ENCODE results near the gene OR56A1. TPM values are rescaled to one million over a fixed set of nuclear protein-coding genes. Genes with fewer than 3 reads are reported as not detected.

OR56A1 gene
- total and polyA plus RNA-seq, 2 of the 4 experiments (the other 2 are of a cell fraction) = not detected

DNA sequence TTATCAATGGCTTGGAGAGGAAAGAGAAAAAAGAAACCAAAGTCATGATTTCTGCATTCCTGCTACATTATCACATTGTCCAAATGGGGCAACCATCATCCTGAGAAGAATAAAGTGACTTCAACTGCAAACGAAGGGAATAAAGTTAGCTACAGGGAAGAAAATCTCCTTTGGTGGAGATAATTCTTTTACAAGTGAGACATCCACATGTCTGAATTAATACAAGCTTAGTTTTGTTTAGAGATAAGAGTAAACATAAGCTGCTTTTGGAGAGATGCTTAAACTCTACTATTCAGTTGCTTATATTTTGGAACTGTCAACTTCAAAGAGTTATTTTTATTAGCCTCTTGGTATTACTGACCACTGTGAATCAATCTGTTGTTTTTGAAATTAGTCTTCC, 43.7 kb downstream of the OR56A1 start, which contains the start of gene OR52L1:
Gene OR52L1 (minus strand): TSS at position 101 of the 400 bp plus-strand sequence. CDS start 55 bp downstream, at position 46.
- Histone ChIP-seq H2BK120ac (ENCODE audit: low read depth, low read length) (no peak within 1 kb of the TSS), H4K20me1 (ENCODE audit: insufficient read depth, low read length) (no peaks in the 10 kb centered on the region), H2BK20ac (ENCODE audit: low read depth, low read length) (no peak within 1 kb of the TSS), H4K8ac (ENCODE audit: low read depth in 2 of 2, low read length in 2 of 2) (no peak within 1 kb of the TSS), H3K4ac (ENCODE audit: low read depth, low read length) (no peak within 1 kb of the TSS), H3K9me3 (ENCODE audit: control insufficient read depth, insufficient read depth, low read length) (peaks cover 16% of the 10 kb centered on the region), H3K4me1 (ENCODE audit: control insufficient read depth, insufficient read depth, low read length) (no peaks in the 10 kb centered on the region), H3K18ac (ENCODE audit: low read depth, low read length) (no peak within 1 kb of the TSS), H2AK5ac (ENCODE audit: low read depth, low read length) (no peak within 1 kb of the TSS), H3K27ac (ENCODE audit: insufficient read depth, low read length) (no peak within 1 kb of the TSS), H2BK5ac (ENCODE audit: low read depth, low read length, poor library complexity, severe bottlenecking) (no peak within 1 kb of the TSS), H3K36me3 (ENCODE audit: control insufficient read depth, insufficient read depth, low read length) (no peaks in the 10 kb centered on the region), H2AFZ (replicated peaks; ENCODE audit: low read length, poor library complexity) (no peak within 1 kb of the TSS), H3K79me1 (ENCODE audit: low read depth in 1 of 2, low read length in 2 of 2) (no peaks in the 10 kb centered on the region), H4K5ac (ENCODE audit: low read depth, low read length) (no peak within 1 kb of the TSS), H3K9ac (ENCODE audit: low read depth, low read length) (no peak within 1 kb of the TSS), H3K14ac (replicated peaks; ENCODE audit: low read depth, low read length) (no peak within 1 kb of the TSS), H3K4me2 (ENCODE audit: low read depth, low read length) (no peak within 1 kb of the TSS), H3K27me3 (ENCODE audit: control insufficient read depth, insufficient read depth, low read length) (no peaks in the 10 kb centered on the region), H3K56ac (ENCODE audit: extremely low read depth, insufficient read depth, low read length) (no peak within 1 kb of the TSS), H3K9me1 (ENCODE audit: insufficient read depth, low read length) (no peaks in the 10 kb centered on the region), H2AK9ac (replicated peaks; ENCODE audit: low read depth, low read length, poor library complexity) (no peak within 1 kb of the TSS), H3K23ac (ENCODE audit: low read depth, low read length) (no peak within 1 kb of the TSS), H3K4me3 (ENCODE audit: insufficient read depth, low read depth, low read length) (no peak within 1 kb of the TSS), H2BK15ac (ENCODE audit: low read depth, low read length) (no peak within 1 kb of the TSS), H4K91ac (ENCODE audit: insufficient read depth, low read depth, low read length) (no peak within 1 kb of the TSS)
- dilution Hi-C loops (cut with HindIII; ENCODE audit: low sequenced_read_pairs, unreplicated experiment) (no loop called here), intact Hi-C loops (cut with micrococcal nuclease) (no loop called here), in situ Hi-C loops (cut with MboI; ENCODE audit: low sequenced_read_pairs) (no loop called here)
- BruUV-seq (replicated peaks) = no TSS peak
- DNase-seq = no peak
- no peak for ATAC-seq (ENCODE audit: low read depth)
- POLR2A ChIA-PET (ENCODE audit: unreplicated experiment) = no interaction called here
- CTCF ChIA-PET = no interaction called here
- no peak for TF ChIP-seq FOS (IDR thresholded peaks at IDR 0.05; ENCODE audit: low read depth, low read length)
- TF ChIP-seq CHD1 (IDR thresholded peaks at IDR 0.05; ENCODE audit: low read depth, low read length) = no peak
- TF ChIP-seq MXI1 (IDR thresholded peaks at IDR 0.05; ENCODE audit: borderline replicate concordance, low read depth, low read length) = no peak
- TF ChIP-seq MAZ (IDR thresholded peaks at IDR 0.05; ENCODE audit: borderline replicate concordance, low read depth, low read length) = no peak
- TF ChIP-seq RFX5 (IDR thresholded peaks at IDR 0.05; ENCODE audit: low read depth, low read length) = no peak
- TF ChIP-seq, protein P1, sequence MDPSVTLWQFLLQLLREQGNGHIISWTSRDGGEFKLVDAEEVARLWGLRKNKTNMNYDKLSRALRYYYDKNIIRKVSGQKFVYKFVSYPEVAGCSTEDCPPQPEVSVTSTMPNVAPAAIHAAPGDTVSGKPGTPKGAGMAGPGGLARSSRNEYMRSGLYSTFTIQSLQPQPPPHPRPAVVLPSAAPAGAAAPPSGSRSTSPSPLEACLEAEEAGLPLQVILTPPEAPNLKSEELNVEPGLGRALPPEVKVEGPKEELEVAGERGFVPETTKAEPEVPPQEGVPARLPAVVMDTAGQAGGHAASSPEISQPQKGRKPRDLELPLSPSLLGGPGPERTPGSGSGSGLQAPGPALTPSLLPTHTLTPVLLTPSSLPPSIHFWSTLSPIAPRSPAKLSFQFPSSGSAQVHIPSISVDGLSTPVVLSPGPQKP (IDR thresholded peaks at IDR 0.05; ENCODE audit: borderline replicate concordance, low read depth, low read length) = no peak
- TF ChIP-seq MAFK (IDR thresholded peaks at IDR 0.05; ENCODE audit: low read depth, low read length) = no peak
- TF ChIP-seq, protein P2, sequence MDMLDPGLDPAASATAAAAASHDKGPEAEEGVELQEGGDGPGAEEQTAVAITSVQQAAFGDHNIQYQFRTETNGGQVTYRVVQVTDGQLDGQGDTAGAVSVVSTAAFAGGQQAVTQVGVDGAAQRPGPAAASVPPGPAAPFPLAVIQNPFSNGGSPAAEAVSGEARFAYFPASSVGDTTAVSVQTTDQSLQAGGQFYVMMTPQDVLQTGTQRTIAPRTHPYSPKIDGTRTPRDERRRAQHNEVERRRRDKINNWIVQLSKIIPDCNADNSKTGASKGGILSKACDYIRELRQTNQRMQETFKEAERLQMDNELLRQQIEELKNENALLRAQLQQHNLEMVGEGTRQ (IDR thresholded peaks at IDR 0.05; ENCODE audit: low read depth, low read length) = no peak
- TF ChIP-seq POLR2A (IDR thresholded peaks at IDR 0.05; ENCODE audit: low read depth, low read length) = no peak
- no CpG with 5 or more reads among the region's 1 CpG for WGBS, 2 experiments (ENCODE audit: extremely low coverage in 2 of 2, insufficient read length in 1 of 2)

Data from IMR-90 (cell line).